HG03064 (cell line): ENCODE results near the gene TRAF3IP1.
"Not testable (repeated sequence)": the region's sequence is repeated elsewhere in the genome, so short reads cannot be mapped to it uniquely, and the experiment has no call there.

Experiments used
- ATAC-seq: cut with Tn5 transposase; IDR thresholded peaks from one replicate; pipeline ENCODE4 v1.9.1; 2021; ENCODE audit warnings: low read depth; ENCODE audit not compliant: unreplicated experiment

The TRAF3IP1 gene

GRCh38 chr2:238404406-238405216, 84.3 kb downstream of the TRAF3IP1 start:
- no peak for ATAC-seq

DNA sequence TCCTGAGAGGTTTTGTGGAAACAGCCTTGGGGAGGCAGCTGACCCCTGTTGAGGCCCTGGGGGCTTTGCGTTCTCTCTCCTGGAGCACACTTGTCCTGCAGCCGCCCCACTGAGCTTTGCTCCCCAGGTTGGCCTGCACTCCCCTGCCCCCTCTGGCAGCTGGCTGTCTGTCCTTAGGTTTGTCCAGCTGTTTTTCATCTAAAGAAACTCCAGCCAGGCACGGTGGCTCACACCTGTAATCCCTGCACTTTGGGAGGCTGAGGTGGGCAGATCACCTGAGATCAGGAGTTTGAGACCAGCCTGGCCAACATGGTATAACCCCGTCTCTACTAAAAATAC, 84.9 kb downstream of the TRAF3IP1 start:
- ATAC-seq: not testable (repeated sequence)

DNA sequence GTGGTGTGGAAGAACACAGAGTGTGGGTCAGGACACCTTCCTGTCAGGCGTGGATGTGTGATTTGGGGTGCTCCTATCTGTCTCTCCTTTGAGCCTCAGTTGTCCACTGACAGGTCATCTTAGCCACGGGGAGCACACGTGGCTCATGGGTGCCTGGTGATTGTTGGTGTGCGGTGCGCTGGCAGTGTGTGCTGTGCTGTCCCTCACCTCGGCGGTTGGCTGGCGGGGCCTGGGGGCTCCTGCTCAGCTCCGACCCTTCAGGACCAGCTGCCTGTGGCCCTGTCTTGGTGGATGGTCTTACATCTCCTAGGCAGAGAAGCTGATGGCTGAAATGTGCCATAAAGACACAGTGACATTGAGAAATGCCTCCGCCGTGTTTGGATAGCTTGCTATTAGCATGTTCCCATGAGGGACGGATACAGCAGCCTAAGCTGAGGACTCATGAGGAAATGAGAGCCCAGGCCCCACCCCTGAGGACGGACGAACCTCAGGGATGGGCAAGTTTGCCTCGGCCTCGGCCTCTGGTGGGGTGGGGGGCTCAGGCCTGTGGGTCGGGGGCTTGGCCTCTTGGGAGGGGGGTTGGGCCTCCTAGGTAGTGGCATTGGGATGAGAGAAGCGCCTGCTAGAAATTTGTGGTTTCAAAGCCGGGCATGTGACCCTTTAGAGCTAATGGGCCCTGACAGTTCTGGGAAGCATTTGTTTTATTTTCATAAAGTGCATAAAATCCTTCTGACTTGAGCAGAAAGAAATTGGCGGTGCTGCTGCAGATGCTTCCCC, 86.1 kb downstream of the TRAF3IP1 start:
- no peak for ATAC-seq

DNA sequence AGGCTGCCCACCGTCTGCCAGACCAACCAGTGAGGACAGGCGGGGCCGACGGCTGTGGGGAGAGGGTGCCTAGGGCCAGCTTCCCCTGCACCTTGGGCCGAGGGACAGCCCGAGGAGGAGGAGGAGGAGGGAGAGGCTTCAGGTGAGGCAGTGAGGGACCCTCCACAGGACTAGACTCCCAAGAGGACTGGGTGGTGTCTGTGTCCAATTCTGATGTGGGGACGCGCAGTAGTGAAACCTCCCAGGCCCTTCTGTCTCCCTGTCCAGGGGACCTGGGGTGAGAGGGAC, 86.6 kb downstream of the TRAF3IP1 start:
- no peak for ATAC-seq

GRCh38 chr2:238407566-238407965, 87.2 kb downstream of the TRAF3IP1 start:
- no peak for ATAC-seq

DNA sequence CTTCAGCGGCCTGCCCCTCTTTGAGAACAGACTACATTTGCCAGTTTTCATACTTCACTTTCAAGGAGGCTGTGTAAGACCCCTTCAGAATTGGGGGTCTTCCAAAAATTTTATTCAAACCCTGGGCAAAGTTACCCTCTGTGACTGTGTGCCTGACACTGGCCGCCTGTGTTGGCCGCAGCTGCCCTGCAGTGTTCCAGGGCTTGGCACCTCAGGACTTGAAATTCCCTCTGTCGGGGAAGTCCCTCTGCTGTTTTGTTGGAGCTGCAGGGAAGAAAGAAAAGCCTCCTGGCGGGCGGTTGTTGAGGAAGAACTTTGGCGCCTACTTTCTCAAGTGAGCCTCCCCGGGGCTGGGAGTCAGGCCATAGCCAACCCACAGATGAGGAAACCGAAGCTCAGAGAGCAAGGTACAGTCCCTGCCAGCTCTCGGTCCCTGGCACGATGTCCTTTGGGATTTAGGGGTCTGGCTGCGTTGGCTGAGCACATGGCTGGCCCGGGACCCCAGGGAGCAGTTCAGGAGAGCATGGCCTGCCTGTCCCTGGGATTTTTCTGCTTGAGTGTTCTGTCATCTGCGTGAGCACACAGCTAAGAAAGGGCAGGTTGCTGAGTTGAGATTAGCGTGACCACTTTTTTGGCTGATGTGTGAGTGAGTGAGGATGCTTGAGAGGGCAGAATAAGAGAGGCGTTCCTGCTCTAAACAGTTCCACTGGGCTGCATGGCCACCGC, 88.5 kb downstream of the TRAF3IP1 start:
- ATAC-seq: no peak

DNA sequence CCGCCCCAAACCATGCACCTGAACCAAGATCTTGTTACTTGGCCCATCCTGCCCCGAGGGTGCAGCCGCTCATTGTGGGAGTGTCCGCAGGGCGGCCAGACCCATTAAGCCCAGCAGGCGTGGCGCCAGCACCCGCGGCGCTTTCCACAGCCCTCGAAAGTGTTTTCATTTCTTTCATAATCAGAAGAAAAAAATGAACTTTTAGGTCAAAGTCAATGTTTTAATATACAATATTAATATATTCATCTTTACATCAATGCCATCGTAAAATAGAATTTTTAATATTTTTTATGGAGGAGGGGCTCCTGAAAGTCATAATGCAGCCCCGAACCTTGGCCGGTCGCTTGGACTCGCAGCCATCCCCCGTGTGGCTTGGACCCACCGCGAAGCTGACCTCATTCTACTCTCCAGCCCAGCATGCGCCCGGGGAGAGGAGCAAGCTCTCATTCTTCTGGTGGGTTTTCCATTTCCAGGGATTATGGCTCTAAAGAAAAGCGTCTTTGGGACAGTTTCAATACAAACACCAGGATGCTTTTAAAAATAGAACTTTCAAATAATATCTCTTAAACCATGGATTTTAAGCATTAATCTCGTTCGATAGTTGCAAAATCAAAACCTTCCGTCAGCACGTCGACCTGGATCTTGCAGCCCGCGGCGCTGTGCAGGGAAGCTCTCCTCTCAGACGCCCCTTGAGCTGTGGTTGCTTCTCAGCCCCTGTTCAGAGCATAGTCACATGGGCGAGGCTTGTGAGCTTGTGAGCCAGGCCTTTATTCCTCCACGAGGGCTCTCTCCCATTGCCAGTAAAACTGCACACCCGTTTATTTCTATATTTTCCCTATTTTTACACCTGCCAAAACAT, 89.3 kb downstream of the TRAF3IP1 start:
- no peak for ATAC-seq

DNA sequence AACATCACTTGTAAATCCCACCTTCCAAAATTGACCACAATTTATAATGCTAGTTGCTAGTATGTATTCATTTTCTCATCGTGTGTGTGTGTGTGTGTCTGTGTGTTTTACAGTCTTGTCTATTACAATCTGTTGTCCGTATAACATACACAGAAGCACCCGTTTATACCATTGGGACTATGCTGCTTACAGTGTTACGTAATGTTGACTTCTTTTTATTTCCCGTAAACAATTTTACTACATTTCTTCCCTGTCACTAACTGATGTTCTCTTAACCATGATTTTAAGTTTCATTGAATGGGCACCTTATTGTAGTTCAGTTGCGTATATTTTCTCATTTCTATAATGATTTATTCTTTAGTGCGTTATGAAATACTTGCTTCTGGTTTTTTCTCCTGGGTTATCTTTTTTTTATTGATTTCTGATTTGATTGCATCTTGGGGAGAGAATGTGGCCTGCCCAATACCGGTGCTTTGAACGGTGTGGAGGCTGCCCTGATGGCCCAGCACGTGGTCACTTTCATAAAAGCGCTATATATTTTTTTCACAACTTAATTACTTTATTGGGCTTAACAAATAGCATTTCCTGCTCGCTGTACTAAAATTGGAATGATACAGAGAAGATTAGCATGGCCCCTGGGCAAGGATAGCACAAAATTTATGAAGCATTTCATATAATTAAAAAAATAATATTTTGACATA, 91.9 kb downstream of the TRAF3IP1 start:
- ATAC-seq: no peak

DNA sequence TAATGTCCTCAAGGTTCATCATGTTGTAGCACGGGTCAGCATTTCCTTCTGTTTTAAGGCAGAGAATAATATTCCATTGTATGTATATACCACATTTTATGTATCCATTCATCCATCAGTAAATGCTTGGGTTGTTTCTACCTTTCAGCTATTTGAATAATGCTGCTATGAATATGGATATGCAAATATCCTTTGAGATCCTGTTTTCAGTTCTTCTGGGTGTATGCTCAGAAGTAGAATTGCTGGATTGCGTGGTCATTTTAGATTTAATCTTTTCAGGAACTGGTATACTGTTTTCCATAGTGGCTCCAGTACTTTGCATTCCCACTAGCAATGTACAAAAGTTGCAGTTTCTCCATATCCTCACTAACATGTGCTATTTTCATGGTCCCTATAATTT, 93.0 kb downstream of the TRAF3IP1 start:
- no peak for ATAC-seq

GRCh38 chr2:238415036-238415764, 94.9 kb downstream of the TRAF3IP1 start:
- no peak for ATAC-seq

DNA sequence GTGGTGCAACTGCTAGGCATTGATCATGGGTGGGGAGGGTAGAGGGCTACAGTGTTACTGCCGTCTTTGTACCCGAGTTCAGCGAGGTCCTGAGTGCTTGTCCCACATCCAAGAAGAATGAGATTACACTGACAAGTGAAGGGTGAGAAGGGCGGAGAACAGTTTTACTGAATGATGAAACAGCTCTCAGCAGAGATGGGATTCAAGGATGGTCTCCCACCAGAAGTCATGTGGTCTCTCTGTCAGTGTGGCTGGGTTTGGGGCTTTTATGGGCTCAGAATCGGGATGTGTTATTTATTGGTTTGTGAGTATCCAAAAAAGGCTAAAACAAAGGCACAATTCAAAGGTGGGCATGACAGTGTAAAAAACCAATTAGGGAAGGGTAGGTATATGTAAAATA, 95.6 kb downstream of the TRAF3IP1 start:
- no peak for ATAC-seq

DNA sequence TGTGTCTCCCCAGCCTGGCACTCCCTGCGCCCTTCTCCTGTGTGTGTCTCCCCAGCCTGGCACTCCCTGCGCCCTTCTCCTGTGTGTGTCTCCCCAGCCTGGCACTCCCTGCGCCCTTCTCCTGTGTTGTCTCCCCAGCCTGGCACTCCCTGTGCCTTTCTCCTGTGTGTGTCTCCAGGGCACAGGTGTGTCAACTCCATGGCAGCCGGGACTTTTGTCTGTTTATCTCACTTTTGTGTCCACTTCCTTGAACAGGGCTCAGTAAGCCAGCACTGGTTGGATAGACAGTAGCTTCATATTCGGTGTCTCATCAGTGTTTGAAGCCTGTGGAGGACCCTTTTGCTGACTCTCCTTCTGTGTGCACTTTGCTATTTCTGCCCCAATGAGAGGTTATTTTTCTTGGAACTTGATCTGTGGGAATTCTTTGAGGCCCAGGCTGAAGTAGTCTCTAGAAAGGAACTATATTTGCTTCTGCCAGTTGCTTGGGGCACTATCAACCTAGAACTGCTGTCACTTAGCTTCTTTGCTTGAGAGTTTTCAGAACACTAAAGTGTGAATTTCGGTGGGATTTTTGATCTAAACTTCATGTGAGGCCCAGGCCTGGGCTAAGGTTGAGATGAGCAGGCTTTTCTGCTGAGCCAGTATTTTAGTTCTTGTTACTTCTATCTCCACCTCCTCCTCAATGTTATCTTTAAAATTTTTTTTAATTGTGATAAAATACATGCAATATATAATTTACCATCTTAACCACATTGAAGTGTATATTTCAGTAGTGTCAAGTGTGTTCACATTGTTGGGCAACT, 98.1 kb downstream of the TRAF3IP1 start:
- ATAC-seq: no peak

DNA sequence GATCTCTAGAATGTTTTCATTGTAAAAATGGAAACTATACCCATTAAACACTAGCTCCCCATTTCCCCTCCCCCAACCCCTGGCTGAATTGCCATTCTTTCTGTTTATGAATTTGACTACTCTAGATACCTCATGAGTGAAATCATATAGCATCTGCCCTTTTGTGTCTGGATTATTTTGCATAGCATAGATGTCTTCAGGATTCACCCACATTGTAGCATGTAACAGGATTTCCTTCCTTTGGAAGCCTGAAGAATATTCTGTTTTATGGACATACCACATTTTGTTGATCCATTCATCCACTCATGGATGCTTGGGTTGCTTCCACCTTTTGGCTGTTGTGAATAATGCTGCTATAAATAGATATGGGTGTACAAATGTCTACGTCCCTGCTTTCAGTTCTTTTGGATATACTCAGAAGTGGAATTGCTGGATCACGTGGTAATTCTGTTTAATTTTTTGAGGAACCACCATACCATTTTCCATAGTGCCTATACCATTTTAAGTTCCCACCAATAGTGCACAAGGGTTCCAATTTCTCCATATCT, 98.8 kb downstream of the TRAF3IP1 start:
- ATAC-seq: no peak

GRCh38 chr2:238420442-238420841, 100.1 kb downstream of the TRAF3IP1 start:
- ATAC-seq: no peak

DNA sequence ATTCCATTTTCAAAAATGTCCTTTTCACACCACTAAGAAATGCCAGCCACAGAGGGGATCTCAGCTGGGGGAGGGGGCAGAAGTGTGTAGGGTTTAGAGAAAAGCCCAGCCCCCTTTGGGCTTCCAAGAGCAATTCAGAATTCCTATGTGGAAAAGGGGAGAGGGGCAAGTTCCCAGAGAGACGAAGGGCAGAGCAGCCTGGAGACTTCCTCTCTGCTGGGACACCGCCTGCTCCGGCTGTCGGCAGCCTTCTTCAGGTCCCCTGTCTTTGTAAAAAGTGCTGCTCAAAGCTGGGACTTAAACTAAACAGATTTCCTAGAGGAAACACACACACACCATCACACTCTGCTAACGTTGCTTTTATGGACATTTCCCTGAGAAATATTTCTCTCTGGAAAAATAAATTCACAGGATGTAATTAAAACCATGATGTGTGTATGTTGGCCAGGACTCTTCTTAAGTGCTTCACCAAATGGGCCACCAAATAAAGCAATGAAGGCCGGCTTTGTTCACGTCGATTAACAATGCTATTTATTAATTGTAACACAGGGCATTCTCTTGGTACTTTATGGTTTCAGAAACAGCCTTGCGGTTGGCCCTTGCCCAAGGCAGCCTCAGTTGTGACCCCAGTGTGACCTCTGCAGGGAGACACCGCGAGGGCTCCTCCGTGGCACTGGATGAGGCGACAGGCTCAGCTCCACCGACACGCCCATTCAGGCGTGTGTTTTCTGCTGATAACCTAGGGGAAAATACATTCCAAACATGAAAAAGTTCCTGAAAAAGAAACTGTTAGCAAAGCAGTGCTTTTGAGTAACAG, 100.8 kb downstream of the TRAF3IP1 start:
- ATAC-seq: no peak

GRCh38 chr2:238421695-238422035, 101.3 kb downstream of the TRAF3IP1 start:
- ATAC-seq: no peak

DNA sequence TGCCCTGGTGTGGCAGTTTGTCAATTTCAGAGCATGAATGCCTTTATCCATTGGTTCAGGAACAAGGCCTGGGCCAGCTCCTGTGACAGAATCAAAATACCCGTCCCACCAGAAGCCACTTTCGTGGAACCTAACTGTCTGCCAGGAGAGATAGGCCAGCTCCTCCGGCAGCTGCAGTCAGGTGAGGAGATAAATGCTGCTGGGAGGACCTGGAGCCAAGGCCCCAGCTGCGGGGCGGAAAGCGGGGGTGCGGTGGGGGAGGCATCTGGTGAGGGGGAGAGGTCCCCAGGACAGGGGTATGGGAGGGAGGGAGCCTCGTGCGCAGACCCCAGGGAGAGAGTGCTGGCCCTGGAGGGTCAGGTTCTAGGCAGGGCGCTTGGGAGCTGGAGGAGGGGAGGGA, 102.0 kb downstream of the TRAF3IP1 start:
- ATAC-seq: no peak

DNA sequence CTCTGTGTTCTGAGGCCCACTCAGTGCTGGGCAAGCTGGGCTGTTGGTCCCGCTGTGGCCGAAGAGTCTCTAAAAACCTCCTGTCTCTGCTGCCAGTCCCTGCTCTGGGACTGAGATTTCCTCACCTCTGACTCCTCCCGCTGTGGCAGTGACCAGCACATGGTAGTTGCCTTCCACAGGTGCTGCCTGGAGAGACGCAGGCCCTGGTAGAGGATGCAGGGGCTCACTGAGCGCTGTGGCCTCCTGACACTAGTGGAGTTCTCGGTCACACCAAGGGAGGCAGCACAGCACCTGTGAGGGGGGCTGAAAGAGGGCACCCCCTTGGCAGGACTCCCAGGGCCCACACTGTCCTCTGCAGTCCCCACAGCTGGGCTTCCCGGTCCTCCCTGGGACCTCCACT, 102.6 kb downstream of the TRAF3IP1 start:
- ATAC-seq: no peak
